Mesenchymal stem cell (in vitro differentiated cells and primary cell): Measurements from ENCODE around the gene PRDM7.

Experiments used
- DNase-seq: peaks from one replicate; pipeline ENCODE4 v3.0.0-alpha.2; 2013
- H2AFZ ChIP-seq: one replicate; pipeline ENCODE4 v1.6.1; 2013; ENCODE audit warnings: low read depth, mild to moderate bottlenecking, control low read depth, inconsistent platforms, low read length, moderate library complexity
- H2AK5ac ChIP-seq: 2 replicates; pipeline ENCODE4 v1.6.1; 2013; ENCODE audit warnings: low read length, moderate library complexity, mild to moderate bottlenecking, inconsistent platforms; ENCODE audit not compliant: severe bottlenecking
- H2BK120ac ChIP-seq: one replicate; pipeline ENCODE4 v1.6.1; 2013; ENCODE audit warnings: low read depth, mild to moderate bottlenecking, inconsistent platforms, low read length, moderate library complexity
- H2BK12ac ChIP-seq, 2 experiments: one replicate each; pipeline ENCODE4 v1.6.1; 2013; ENCODE audit warnings: inconsistent platforms in 2 of 2, low read length in 2 of 2, mild to moderate bottlenecking in 2 of 2, moderate library complexity in 2 of 2, control low read depth in 1 of 2
- H2BK15ac ChIP-seq: one replicate; pipeline ENCODE4 v1.6.1; 2013; ENCODE audit warnings: mild to moderate bottlenecking, low read depth, inconsistent platforms; ENCODE audit not compliant: poor library complexity, severe bottlenecking
- H2BK5ac ChIP-seq: 2 replicates; pipeline ENCODE4 v1.6.1; 2013; ENCODE audit warnings: low read depth, mild to moderate bottlenecking, low read length, control low read depth, inconsistent platforms; ENCODE audit not compliant: poor library complexity, severe bottlenecking
- H3K14ac ChIP-seq, 2 experiments: one replicate each; pipeline ENCODE4 v1.6.1; 2013; ENCODE audit warnings: inconsistent platforms in 2 of 2, low read length in 2 of 2, control low read depth in 1 of 2, mild to moderate bottlenecking in 1 of 2, moderate library complexity in 1 of 2
- H3K18ac ChIP-seq, 2 experiments: one replicate each; pipeline ENCODE4 v1.6.1; 2013; ENCODE audit warnings: inconsistent platforms in 2 of 2, low read length in 2 of 2, control low read depth in 1 of 2, low read depth in 1 of 2, mild to moderate bottlenecking in 1 of 2
- H3K23ac ChIP-seq, 2 experiments: one replicate each; pipeline ENCODE4 v1.6.1; 2013; ENCODE audit warnings: inconsistent platforms in 2 of 2, low read length in 2 of 2, mild to moderate bottlenecking in 2 of 2, moderate library complexity in 2 of 2, control low read depth in 1 of 2
- H3K27ac ChIP-seq: 2 replicates; pipeline ENCODE4 v1.5.1; 2013; ENCODE audit warnings: mild to moderate bottlenecking, moderate library complexity, low read length, control low read depth, inconsistent platforms; ENCODE audit not compliant: poor library complexity, severe bottlenecking
- H3K27me3 ChIP-seq, 2 experiments: 2 replicates each; pipeline versions ENCODE4 v1.6.1 to v1.7.0; 2013; ENCODE audit warnings: low read length in 2 of 2, mild to moderate bottlenecking in 2 of 2, moderate library complexity in 2 of 2, control low read depth in 1 of 2, inconsistent platforms in 1 of 2; ENCODE audit not compliant: control insufficient read depth in 1 of 2, insufficient read depth in 1 of 2
- H3K36me3 ChIP-seq, 2 experiments: 2 replicates each; pipeline versions ENCODE4 v1.6.1 to v1.7.0; 2013; ENCODE audit warnings: low read length in 2 of 2, control low read depth in 1 of 2, inconsistent platforms in 1 of 2, low read depth in 1 of 2, mild to moderate bottlenecking in 1 of 2; ENCODE audit not compliant: insufficient read depth in 2 of 2, control insufficient read depth in 1 of 2
- H3K4ac ChIP-seq, 2 experiments: one replicate each; pipeline ENCODE4 v1.6.1; 2013; ENCODE audit warnings: inconsistent platforms in 2 of 2, low read length in 2 of 2, mild to moderate bottlenecking in 2 of 2, moderate library complexity in 2 of 2, control low read depth in 1 of 2, low read depth in 1 of 2
- H3K4me1 ChIP-seq: 2 replicates; pipeline ENCODE4 v1.6.1; 2013; ENCODE audit warnings: low read depth, low read length, control low read depth; ENCODE audit not compliant: control insufficient read depth, insufficient read depth
- H3K4me2 ChIP-seq: 2 replicates; pipeline ENCODE4 v1.6.1; 2013; ENCODE audit warnings: low read length, mild to moderate bottlenecking, inconsistent platforms; ENCODE audit not compliant: poor library complexity, severe bottlenecking
- H3K4me3 ChIP-seq, 2 experiments: 2 replicates each; pipeline versions ENCODE4 v1.5.1 to v1.7.0; 2013; ENCODE audit warnings: low read length in 2 of 2, mild to moderate bottlenecking in 2 of 2, control low read depth in 1 of 2, low read depth in 1 of 2; ENCODE audit not compliant: insufficient read depth in 1 of 2
- H3K79me1 ChIP-seq: replicated peaks from 2 replicates; pipeline ENCODE4 v1.6.1; 2013; ENCODE audit warnings: mild to moderate bottlenecking, control low read depth, low read length, inconsistent platforms; ENCODE audit not compliant: poor library complexity, severe bottlenecking
- H3K9ac ChIP-seq: 2 replicates; pipeline ENCODE4 v1.7.0; 2013; ENCODE audit warnings: mild to moderate bottlenecking, low read length, moderate library complexity
- H3K9me3 ChIP-seq: 2 replicates; pipeline ENCODE4 v1.7.0; 2013; ENCODE audit warnings: mild to moderate bottlenecking, low read length; ENCODE audit not compliant: control insufficient read depth
- H4K8ac ChIP-seq: one replicate; pipeline ENCODE4 v1.6.1; 2013; ENCODE audit warnings: inconsistent platforms, mild to moderate bottlenecking, low read length, moderate library complexity
- H4K91ac ChIP-seq: one replicate; pipeline ENCODE4 v1.6.1; 2013; ENCODE audit warnings: mild to moderate bottlenecking, low read length, inconsistent platforms
- WGBS: methylation state at CpG from one replicate; pipeline ENCODE4 v1.1.7; 2013; ENCODE audit warnings: mixed read lengths; 5-methylcytosine and 5-hydroxymethylcytosine counted together

Gene PRDM7

DNA sequence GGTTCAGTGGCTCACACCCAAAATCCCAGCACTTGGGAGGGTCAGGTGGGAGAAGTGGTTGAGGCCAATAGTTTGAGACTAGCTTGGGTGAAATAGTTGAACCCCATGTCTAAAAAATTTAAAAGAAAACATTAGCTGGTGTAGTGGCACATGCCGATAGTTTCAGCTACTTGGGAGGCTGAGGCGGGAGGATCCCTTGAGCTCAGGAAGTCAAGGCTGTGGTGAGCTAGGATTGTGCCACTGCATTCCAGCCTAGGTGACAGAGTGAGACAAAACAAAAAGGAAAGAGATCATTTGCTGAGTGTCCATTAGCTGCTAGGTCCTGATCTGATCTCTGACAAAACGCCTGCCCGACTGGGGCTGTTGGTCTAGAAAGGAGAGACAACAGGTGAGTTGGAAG lies 43.7 kb downstream of the PRDM7 start:
- H2AFZ ChIP-seq, result no peak overlapping the region
- no peak for DNase-seq
- no peak overlapping the region for H3K27ac ChIP-seq
- no peak overlapping the region for H3K4me2 ChIP-seq
- no peak overlapping the region for H4K91ac ChIP-seq
- peaks cover 15% of the 10 kb centered on the region for H3K4me1 ChIP-seq
- no peak overlapping the region for H3K4ac ChIP-seq
- H3K79me1 ChIP-seq, result peaks cover 2% of the 10 kb centered on the region
- no peak overlapping the region for H4K8ac ChIP-seq
- no peak overlapping the region for H3K9ac ChIP-seq
- no peak overlapping the region for H2BK15ac ChIP-seq
- no peak overlapping the region for H2BK120ac ChIP-seq
- H3K9me3 ChIP-seq, result no peaks in the 10 kb centered on the region
- no peaks in the 10 kb centered on the region for H3K27me3 ChIP-seq
- no peak overlapping the region for H2AK5ac ChIP-seq
- H2BK12ac ChIP-seq, result no peak overlapping the region
- H3K36me3 ChIP-seq, result peaks cover 55 to 61% of the 10 kb centered on the region in 2 experiments
- H3K18ac ChIP-seq, result no peak overlapping the region
- H3K23ac ChIP-seq, result no peak overlapping the region
- WGBS, result 98% methylated on average over 4 of the region's 4 CpGs
- no peak overlapping the region for H2BK5ac ChIP-seq
- H3K14ac ChIP-seq, result no peak overlapping the region
- no peak overlapping the region for H3K4me3 ChIP-seq

DNA sequence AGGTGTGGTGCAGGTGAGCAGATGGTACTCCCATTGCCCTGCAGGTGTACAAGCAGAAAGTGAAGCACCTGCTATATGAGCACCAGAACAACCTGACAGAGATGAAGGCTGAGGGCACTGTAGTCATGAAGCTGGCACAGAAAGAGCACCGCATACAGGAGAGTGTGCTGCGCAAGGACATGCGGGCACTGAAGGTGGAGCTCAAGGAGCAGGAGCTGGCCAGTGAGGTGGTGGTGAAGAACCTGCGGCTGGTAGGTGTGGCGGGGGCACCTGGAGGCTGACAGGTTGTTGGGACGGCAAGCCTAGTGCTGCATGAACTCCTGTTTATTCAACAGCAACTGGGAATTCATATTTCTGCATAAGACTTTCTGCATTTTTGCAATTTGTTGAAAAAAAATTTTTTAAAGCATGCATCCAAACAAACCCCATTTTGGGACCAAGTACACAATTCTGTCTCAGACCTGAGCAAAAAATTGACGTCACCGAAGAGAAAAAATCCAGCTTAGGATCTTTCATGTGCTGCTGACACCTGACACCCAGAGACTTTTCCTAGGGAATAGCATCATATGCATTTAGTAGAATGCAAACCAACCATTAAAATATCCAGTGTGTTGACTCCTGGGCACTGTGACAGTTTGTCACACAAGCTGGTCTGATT lies 44.3 kb downstream of the PRDM7 start:
- Histone ChIP-seq H2BK15ac (no peak overlapping the region), H3K4me3 (no peak overlapping the region), H3K18ac (no peak overlapping the region), H3K9me3 (no peaks in the 10 kb centered on the region), H3K23ac (peak overlapping the region in 1 of 2 experiments; percentile 17), H2AFZ (no peak overlapping the region), H3K4me2 (no peak overlapping the region), H3K9ac (no peak overlapping the region), H3K4me1 (peaks cover 15% of the 10 kb centered on the region), H2BK12ac (no peak overlapping the region), H2BK120ac (no peak overlapping the region), H3K4ac (no peak overlapping the region), H3K27me3 (no peaks in the 10 kb centered on the region), H2AK5ac (no peak overlapping the region), H3K36me3 (peaks cover 49 to 58% of the 10 kb centered on the region in 2 experiments), H3K27ac (no peak overlapping the region), H4K91ac (no peak overlapping the region), H3K14ac (no peak overlapping the region), H3K79me1 (peaks cover 2% of the 10 kb centered on the region), H4K8ac (no peak overlapping the region), H2BK5ac (no peak overlapping the region)
- 94% methylated on average over 7 of the region's 8 CpGs for WGBS
- peak; percentile 50 for DNase-seq

DNA sequence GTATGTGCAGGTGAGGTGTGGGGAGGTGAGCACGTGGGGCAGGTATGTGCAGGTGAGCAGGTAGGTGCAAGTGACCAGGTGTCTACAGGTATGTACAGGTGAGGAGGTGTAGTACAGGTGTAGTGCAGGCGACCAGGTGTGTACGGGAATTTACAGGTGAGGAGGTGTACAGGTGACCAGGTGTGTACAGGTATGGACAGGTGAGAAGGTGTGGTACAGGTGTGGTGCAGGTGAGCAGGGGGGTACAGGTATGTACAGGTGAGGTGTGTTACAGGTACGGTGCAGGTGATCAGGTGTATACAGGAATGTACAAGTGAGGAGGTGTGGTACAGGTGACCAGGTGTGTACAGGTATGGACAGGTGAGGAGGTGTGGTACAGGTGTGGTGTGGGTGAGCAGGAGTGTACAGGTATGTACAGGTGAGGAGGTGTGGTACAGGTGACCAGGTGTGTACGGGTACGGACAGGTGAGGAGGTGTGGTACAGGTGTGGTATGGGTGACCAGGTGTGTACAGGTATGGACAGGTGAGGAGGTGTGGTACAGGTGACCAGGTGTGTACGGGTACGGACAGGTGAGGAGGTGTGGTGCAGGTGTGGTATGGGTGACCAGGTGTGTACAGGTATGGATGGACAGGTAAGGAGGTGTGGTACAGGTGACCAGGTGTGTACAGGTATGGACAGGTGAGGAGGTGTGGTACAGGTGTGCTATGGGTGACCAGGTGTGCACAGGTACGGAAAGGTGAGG lies 45.0 kb downstream of the PRDM7 start:
- Histone ChIP-seq H3K9ac (no peak overlapping the region), H3K27me3 (no peaks in the 10 kb centered on the region), H3K23ac (no peak overlapping the region), H4K8ac (no peak overlapping the region), H2BK15ac (no peak overlapping the region), H3K4me3 (no peak overlapping the region), H2AK5ac (no peak overlapping the region), H3K14ac (no peak overlapping the region), H2BK12ac (no peak overlapping the region), H3K9me3 (no peaks in the 10 kb centered on the region), H2BK120ac (no peak overlapping the region), H3K79me1 (peaks cover 2% of the 10 kb centered on the region), H3K18ac (no peak overlapping the region), H2AFZ (no peak overlapping the region), H2BK5ac (no peak overlapping the region), H4K91ac (no peak overlapping the region), H3K4ac (no peak overlapping the region), H3K4me1 (peaks cover 15% of the 10 kb centered on the region), H3K27ac (no peak overlapping the region), H3K36me3 (peaks cover 45 to 57% of the 10 kb centered on the region in 2 experiments), H3K4me2 (no peak overlapping the region)
- peak; percentile 63 for DNase-seq
- 92% methylated on average over 9 of the region's 9 CpGs for WGBS

DNA sequence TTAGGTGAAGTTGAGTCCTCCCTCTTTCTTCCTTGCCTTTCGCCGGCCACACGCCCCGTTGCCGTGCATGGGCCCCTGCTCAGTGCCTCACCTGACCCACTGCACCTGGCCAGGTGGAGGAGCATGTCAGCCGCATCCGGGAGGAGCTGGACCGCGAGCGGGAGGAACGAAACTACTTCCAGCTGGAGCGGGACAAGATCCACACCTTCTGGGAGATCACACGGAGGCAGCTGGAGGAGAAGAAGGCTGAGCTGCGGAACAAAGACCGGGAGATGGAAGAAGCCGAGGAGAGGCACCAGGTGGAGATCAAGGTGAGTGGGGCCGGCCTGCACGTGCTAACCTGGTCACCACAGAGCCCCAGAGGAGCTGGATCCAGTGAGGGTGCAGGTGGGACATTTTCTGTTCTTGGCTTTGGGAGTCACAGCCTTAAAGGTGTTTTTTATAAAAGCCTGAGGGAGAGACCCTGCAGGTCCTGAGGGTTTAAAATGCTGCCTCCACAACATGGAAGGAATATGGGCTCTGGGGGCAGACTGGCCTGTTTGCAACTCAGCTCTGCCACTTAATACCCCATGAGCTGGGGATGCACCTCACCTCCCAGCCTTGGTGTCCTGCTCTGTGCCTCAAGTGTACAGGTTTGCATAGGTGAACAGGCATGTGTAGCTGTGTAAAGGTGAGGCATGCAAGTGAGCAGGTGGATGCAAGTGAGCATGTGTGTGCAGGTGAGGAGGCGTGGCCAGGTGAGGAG lies 45.8 kb downstream of the PRDM7 start:
- no peak overlapping the region for H2AFZ ChIP-seq
- H3K27ac ChIP-seq, result no peak overlapping the region
- H3K36me3 ChIP-seq, result peaks cover 38 to 49% of the 10 kb centered on the region in 2 experiments
- 93% methylated on average over 19 of the region's 19 CpGs for WGBS
- H3K14ac ChIP-seq, result no peak overlapping the region
- H3K27me3 ChIP-seq, result no peaks in the 10 kb centered on the region
- H3K9ac ChIP-seq, result no peak overlapping the region
- no peak overlapping the region for H2BK5ac ChIP-seq
- H3K4ac ChIP-seq, result no peak overlapping the region
- no peak overlapping the region for H2AK5ac ChIP-seq
- H3K4me2 ChIP-seq, result no peak overlapping the region
- DNase-seq, result no peak
- H2BK15ac ChIP-seq, result no peak overlapping the region
- no peak overlapping the region for H4K91ac ChIP-seq
- no peak overlapping the region for H4K8ac ChIP-seq
- no peak overlapping the region for H3K18ac ChIP-seq
- H3K79me1 ChIP-seq, result peaks cover 3% of the 10 kb centered on the region
- H2BK120ac ChIP-seq, result no peak overlapping the region
- H2BK12ac ChIP-seq, result no peak overlapping the region
- H3K4me3 ChIP-seq, result no peak overlapping the region
- no peaks in the 10 kb centered on the region for H3K9me3 ChIP-seq
- H3K23ac ChIP-seq, result no peak overlapping the region
- peaks cover 14% of the 10 kb centered on the region for H3K4me1 ChIP-seq
